Astrocyte of the cerebellum (primary cell): ENCODE measurements around the gene MYOZ2.

Experiments
- DNase-seq: peaks from one replicate; pipeline ENCODE4 v3.0.0-alpha.2; 2011; ENCODE audit warnings: low read depth
- H3K4me3 ChIP-seq: 2 replicates; pipeline ENCODE4 v1.5.1; 2011; ENCODE audit warnings: mild to moderate bottlenecking, low read depth, low read length, moderate library complexity
- CTCF ChIP-seq: IDR thresholded peaks from 2 replicates; pipeline ENCODE4 v1.5.1; 2012; ENCODE audit warnings: low read length, low read depth, moderate library complexity, mild to moderate bottlenecking; ENCODE audit errors: missing control alignments
- in situ Hi-C: cut with HindIII; loops from 2 replicates; pipeline ENCODE4 v1.10.0; 2017; ENCODE audit warnings: low sequenced_read_pairs

The MYOZ2 gene

GRCh38 chr4:119135721-119136121 lies at the start of gene MYOZ2:
Gene MYOZ2, plus strand, starts transcription at chr4:119135832. Its CDS starts 694 bp downstream, at chr4:119136526.
- DNase-seq, result no peak
- no peak for TF ChIP-seq CTCF
- no peak within 1 kb of the TSS for H3K4me3 ChIP-seq
- in situ Hi-C loops, result no loop called here

GRCh38 chr4:119087121-119087520 lies 48.5 kb upstream of the MYOZ2 start:
- no peak overlapping the region for H3K4me3 ChIP-seq
- no peak for TF ChIP-seq CTCF
- in situ Hi-C loops, result no loop called here
- no peak for DNase-seq

DNA sequence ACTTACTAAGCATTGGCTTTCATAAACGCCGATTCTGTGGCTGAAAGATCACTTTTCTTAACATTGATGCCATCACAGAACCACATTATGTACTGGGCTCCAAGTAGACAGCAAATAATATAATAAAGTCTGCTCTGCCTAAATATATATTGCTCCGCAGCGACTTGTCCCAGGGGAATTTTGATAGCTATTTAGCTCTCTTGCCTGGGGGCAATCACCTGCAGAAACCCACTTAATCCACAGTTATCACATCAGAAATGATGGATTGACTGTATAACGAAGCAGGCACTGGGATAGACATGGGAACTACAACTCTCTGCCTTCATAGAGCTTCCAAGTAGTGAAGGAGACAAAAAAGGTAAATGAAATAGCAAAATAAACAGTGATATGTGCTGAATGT lies 48.0 kb upstream of the MYOZ2 start:
- no peak for DNase-seq
- H3K4me3 ChIP-seq, result no peak overlapping the region
- no peak for TF ChIP-seq CTCF
- in situ Hi-C loops, result no loop called here

DNA sequence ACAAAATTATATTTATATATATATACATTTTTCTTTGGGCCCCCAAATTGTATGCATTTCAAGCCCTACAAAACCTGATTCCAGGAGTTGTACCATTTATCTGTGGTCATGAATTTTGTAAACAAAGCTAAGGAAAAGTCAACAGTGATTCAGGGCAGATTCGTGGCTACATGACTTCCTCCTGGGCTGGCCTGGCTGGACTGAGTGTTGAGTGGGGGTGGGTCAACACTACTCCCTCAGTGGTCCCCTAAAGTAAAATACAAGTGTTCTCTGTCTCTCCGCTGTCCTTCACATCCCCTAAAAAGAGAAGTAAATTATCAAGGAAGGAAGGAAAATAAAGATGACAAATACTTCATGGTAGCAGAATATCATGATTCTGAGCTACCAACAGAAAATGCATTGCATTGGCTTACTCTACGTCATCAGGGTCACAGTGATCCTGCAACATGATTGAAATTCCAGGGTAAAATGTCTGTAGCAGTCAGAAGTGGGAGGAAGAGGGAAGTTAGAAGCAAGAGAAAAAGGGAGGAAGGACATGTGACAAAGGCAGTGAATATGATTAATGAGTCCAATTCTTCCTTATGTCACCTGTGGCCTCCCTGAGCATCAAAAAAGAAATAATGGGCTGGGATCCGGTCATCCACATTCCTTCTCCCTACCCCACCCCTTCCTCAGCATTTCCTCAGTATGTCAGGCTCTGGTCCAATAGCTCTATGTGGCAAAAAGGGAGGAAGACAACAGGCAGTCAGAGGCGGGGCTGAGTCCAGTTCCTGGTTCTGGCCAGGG lies 42.4 kb upstream of the MYOZ2 start:
- no peak for TF ChIP-seq CTCF
- in situ Hi-C loops, result no loop called here
- H3K4me3 ChIP-seq, result no peak overlapping the region
- DNase-seq, result no peak

DNA sequence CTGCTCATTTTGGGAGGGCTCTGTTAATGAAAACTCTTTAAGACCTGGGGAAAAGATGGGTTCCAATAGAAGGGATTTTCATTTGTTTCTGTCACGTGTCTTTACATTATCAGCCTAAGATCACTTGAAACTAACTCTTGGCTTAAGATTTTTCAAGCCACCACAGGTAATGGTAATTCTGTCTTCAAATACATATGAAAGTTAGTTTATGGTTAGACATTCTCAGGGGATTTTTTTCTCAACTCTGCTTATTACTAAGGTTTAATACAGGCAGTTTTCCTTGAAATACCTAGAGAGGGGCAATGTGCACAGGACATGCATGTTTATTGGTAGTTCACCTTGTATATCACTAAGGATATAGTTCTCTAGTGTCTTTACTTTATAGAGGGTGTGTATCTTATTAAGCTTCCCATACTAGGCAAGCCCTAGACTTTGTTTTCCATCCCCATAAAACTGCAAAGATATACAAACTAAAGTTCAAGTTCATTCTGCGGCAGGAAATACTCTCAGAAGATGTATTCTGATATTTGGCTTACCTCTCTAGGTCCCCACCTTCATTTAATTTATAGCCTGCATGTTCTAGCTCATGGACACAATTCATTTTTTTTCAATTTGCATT lies 38.2 kb upstream of the MYOZ2 start:
- in situ Hi-C loops, result no loop called here
- no peak overlapping the region for H3K4me3 ChIP-seq
- DNase-seq, result no peak
- TF ChIP-seq CTCF, result no peak

DNA sequence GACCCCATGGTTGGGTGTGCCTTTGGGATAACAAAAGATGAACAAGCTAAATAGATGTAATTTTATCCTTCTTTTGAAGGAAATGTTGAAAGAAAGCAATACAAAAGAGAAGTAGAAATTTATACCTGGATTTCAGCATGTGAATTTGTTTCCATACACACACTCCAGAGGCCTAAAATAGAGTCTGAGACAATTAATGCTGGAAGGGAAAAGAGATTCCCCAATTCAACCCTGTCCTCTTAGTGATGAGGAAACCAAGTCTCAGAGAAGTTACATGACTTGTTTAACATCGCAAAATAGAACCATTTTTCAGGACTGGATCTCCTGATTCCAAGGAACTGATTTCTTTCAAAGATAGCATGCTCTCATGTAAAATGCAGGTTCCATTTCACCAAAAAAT lies 37.3 kb upstream of the MYOZ2 start:
- in situ Hi-C loops, result no loop called here
- no peak overlapping the region for H3K4me3 ChIP-seq
- TF ChIP-seq CTCF, result no peak
- DNase-seq, result no peak
